DOHH2 (cell line): Measurements from ENCODE around the gene COL5A1.

ENCODE experiments used
- H3F3A ChIP-seq: fragments of 200-600 bp; sonication (generic), shearing (Covaris generic); 2 replicates; pipeline ENCODE4 v1.6.0; 2016; ENCODE audit warnings: antibody characterized with exemption, mild to moderate bottlenecking; ENCODE audit not compliant: control insufficient read depth, insufficient read depth
- H3K27ac ChIP-seq: fragments of 200-600 bp; sonication (generic); 2 replicates; pipeline ENCODE4 v1.5.1; 2014; ENCODE audit warnings: low read depth, mild to moderate bottlenecking, low read length, moderate library complexity
- H3K27me3 ChIP-seq: fragments of 200-600 bp; sonication (generic); 2 replicates; pipeline ENCODE4 v1.6.1; 2014; ENCODE audit warnings: mild to moderate bottlenecking, low read length, mixed read lengths; ENCODE audit not compliant: control insufficient read depth
- H3K36me3 ChIP-seq: fragments of 200-600 bp; sonication (generic); 2 replicates; pipeline ENCODE4 v1.6.1; 2014; ENCODE audit warnings: mild to moderate bottlenecking, low read length, moderate library complexity, mixed read lengths; ENCODE audit not compliant: control insufficient read depth
- H3K4me1 ChIP-seq: fragments of 200-600 bp; sonication (generic); 2 replicates; pipeline ENCODE4 v1.6.1; 2014; ENCODE audit warnings: mild to moderate bottlenecking, low read length, mixed read lengths; ENCODE audit not compliant: control insufficient read depth
- H3K4me2 ChIP-seq: fragments of 200-600 bp; sonication (generic); 2 replicates; pipeline ENCODE4 v1.6.0; 2014; ENCODE audit warnings: mild to moderate bottlenecking, low read length, moderate library complexity
- H3K4me3 ChIP-seq: fragments of 200-600 bp; sonication (generic); 2 replicates; pipeline ENCODE4 v1.5.1; 2014; ENCODE audit warnings: mild to moderate bottlenecking, low read length, mixed read lengths
- H3K79me2 ChIP-seq: fragments of 200-600 bp; sonication (generic); 2 replicates; pipeline ENCODE4 v1.6.1; 2014; ENCODE audit warnings: mild to moderate bottlenecking, low read length, mixed read lengths; ENCODE audit not compliant: control insufficient read depth
- H3K9me2 ChIP-seq: fragments of 200-600 bp; sonication (generic); replicated peaks from 2 replicates; pipeline ENCODE4 v1.6.1; 2014; ENCODE audit warnings: mild to moderate bottlenecking, low read length, mixed read lengths; ENCODE audit not compliant: control insufficient read depth
- H3K9me3 ChIP-seq: fragments of 200-600 bp; sonication (generic); 2 replicates; pipeline ENCODE4 v1.6.1; 2014; ENCODE audit warnings: antibody characterized with exemption, low read length, mixed read lengths; ENCODE audit not compliant: control insufficient read depth, insufficient read depth
- H4K20me1 ChIP-seq: fragments of 200-600 bp; sonication (generic); 2 replicates; pipeline ENCODE4 v1.6.0; 2014; ENCODE audit warnings: low read depth, mild to moderate bottlenecking, antibody characterized with exemption, low read length, moderate library complexity; ENCODE audit not compliant: control insufficient read depth, insufficient read depth
- CTCF ChIP-seq: fragments of 200-600 bp; sonication (generic); IDR thresholded peaks from one replicate; pipeline ENCODE4 v1.5.1; 2014; ENCODE audit warnings: antibody characterized with exemption, mild to moderate bottlenecking, low read depth, low read length; ENCODE audit not compliant: poor library complexity, severe bottlenecking
- EZH2phosphoT487 ChIP-seq: fragments of 200-600 bp; sonication (generic); IDR thresholded peaks from 2 replicates; pipeline ENCODE4 v1.6.1; 2017; ENCODE audit warnings: borderline replicate concordance, mild to moderate bottlenecking, antibody characterized with exemption, low read length, moderate library complexity, mixed read lengths

The COL5A1 gene

GRCh38 chr9:134867917-134868750, 226.5 kb downstream of the COL5A1 start:
- H3F3A ChIP-seq, result no peaks in the 10 kb centered on the region
- H3K27ac ChIP-seq, result peak overlapping the region; percentile 75
- no peaks in the 10 kb centered on the region for H3K79me2 ChIP-seq
- peaks cover 30% of the 10 kb centered on the region for H3K4me1 ChIP-seq
- TF ChIP-seq EZH2phosphoT487, result no peak
- no peak for TF ChIP-seq CTCF
- H3K4me3 ChIP-seq, result peak overlapping the region; percentile 9
- H3K27me3 ChIP-seq, result no peaks in the 10 kb centered on the region
- peak overlapping the region; percentile 71 for H3K4me2 ChIP-seq
- no peaks in the 10 kb centered on the region for H4K20me1 ChIP-seq
- H3K9me3 ChIP-seq, result no peaks in the 10 kb centered on the region
- no peaks in the 10 kb centered on the region for H3K36me3 ChIP-seq
- H3K9me2 ChIP-seq, result no peaks in the 10 kb centered on the region

- Histone ChIP-seq H4K20me1 (no peaks in the 10 kb centered on the region), H3K79me2 (no peaks in the 10 kb centered on the region), H3F3A (no peaks in the 10 kb centered on the region), H3K4me3 (peak overlapping the region; percentile 9), H3K27ac (peak overlapping the region; percentile 75), H3K4me1 (peaks cover 32% of the 10 kb centered on the region), H3K4me2 (peak overlapping the region; percentile 71), H3K9me3 (no peaks in the 10 kb centered on the region), H3K36me3 (no peaks in the 10 kb centered on the region), H3K27me3 (no peaks in the 10 kb centered on the region), H3K9me2 (no peaks in the 10 kb centered on the region)
- TF ChIP-seq EZH2phosphoT487 (no peak), CTCF (no peak)
Measured at GRCh38 chr9:134868751-134869553, 227.3 kb downstream of the COL5A1 start.

- H3K79me2 ChIP-seq, result no peaks in the 10 kb centered on the region
- no peaks in the 10 kb centered on the region for H3K27me3 ChIP-seq
- H4K20me1 ChIP-seq, result no peaks in the 10 kb centered on the region
- H3K4me1 ChIP-seq, result peaks cover 32% of the 10 kb centered on the region
- TF ChIP-seq CTCF, result no peak
- TF ChIP-seq EZH2phosphoT487, result no peak
- H3K4me2 ChIP-seq, result peak overlapping the region; percentile 71
- H3F3A ChIP-seq, result no peaks in the 10 kb centered on the region
- no peaks in the 10 kb centered on the region for H3K9me3 ChIP-seq
- no peaks in the 10 kb centered on the region for H3K9me2 ChIP-seq
- H3K27ac ChIP-seq, result peak overlapping the region; percentile 75
- no peaks in the 10 kb centered on the region for H3K36me3 ChIP-seq
- H3K4me3 ChIP-seq, result peak overlapping the region; percentile 9
Measured at GRCh38 chr9:134869554-134870300, 228.1 kb downstream of the COL5A1 start.
